ENCODE results near the gene KDM5A.
"Not testable (repeated sequence)": the region's sequence is repeated elsewhere in the genome, so short reads cannot be mapped to it uniquely, and the experiment has no call there.

Gene KDM5A

DNA sequence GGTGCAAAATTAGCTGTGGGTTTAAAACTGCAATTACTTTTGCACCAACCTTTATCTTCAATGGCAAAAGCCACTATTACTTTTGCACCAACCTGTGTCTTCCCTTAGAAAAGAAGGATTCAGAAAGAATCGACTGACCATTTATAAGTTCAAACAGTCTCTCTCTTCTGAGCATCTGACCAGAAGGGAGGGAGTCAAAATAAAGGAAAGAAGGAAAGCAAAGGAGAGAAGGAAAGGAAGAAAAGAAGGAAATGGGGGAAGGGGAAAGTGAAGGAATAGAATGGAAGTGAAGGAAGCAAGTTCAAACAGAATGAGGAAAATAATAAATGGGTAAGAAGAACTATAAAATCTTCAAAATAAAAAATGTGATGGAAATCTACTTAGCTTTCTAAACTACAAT lies 57.8 kb downstream of the KDM5A start:
- no peak for DNase-seq

DNA sequence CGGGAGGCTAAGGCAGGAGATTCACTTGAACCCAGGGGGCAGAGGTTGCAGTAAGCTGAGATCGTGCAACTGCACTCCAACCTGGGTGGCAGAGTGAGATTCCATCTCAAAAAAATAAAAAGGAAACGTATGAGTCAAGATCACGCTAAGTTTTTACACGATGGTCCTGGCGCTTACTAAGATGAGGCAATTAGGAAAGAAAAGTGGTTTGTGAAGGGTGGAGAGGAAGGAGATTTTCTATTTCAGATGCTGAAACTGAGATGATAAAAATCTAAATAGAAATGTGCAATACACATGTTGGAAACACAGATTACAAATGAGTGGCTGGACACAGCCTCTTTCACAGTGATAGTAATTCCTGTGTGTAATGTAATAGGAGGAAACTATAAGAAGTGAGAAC lies 63.2 kb downstream of the KDM5A start:
- DNase-seq, result no peak

DNA sequence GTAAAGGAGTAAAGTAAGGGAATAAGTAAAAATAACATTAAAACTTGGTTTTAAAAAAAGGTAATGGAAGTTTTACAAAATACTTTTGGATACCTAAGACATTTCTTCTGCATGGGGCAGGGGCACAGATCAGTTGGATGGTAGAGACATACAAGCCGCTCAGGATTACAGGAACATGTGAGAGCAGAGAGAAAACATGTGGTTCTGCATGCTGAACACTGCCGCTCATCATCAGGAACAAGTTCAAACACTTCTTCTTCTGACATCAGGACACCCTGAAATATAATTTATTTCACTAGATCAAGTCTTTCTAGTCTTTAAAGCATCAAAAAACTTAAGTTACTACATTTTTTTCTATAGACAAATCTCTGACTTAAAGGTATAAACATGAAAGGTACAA lies 65.6 kb downstream of the KDM5A start:
- no peak for DNase-seq

DNA sequence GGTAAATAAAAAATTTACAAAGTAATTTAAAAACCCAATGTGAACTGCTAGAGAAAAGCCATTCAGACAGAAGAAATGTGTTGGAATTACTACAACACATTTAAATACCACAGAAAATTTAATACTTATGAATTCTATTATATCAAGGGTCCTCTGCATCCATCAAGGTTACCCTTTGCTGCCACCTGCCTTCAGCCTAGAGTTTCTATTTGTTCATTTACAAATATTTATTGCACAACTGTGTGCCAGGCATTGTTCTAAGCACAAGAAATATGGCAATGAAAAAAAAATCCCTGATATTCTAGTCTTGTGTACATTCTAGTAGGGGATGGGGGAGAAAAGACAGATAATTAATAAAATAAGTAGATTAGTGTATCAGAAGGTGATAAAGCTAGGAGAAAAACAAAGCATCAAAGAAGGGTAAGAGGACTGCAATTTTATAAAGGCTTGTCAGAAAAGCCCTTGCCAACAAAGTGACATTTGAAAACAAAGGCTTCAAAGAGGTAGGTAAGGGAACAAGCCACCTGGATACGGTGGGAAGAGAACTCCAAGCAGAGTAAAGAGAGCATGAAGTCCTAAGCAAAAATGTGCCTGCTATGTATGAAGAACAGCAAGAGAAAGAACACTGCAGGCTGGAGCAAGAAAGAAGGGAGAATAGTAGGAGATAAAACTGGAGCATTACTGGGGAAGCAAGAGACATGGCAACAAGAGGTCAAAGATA lies 67.4 kb downstream of the KDM5A start:
- no peak for DNase-seq

DNA sequence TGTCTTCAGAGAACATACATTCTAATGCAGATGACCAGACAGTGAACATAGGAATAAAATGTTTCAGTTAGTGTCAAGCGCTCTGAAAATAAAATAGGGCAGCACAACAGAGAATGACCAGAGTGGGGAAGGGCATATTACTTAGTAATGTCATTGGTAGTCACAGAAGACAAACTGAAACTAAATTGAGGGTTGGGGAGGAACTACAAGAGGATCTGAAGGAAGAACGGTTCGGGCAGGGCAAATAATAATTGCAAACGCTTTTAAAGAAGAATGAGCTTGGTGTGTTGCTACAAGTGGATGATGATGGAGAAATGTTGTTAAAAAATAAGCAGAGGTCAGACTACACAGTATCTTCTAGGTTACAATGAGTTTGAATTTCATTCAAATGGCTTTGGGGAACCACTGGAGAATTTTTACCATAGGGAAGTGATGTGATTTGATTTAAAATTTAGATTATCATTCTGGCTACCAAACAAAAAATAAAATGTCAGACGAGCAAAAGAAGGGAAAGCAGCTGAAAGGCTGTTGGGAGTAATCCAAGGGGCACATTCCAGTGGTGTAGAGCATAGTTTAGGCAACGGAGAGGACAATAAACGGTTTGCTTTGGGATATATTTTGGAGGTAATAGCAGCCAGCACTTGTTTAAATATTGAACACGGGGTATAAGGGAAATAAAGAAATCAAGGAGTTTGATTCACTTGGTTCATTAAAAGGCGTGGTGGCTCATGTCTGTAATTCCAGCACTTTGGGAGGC lies 70.2 kb downstream of the KDM5A start:
- DNase-seq, result no peak

DNA sequence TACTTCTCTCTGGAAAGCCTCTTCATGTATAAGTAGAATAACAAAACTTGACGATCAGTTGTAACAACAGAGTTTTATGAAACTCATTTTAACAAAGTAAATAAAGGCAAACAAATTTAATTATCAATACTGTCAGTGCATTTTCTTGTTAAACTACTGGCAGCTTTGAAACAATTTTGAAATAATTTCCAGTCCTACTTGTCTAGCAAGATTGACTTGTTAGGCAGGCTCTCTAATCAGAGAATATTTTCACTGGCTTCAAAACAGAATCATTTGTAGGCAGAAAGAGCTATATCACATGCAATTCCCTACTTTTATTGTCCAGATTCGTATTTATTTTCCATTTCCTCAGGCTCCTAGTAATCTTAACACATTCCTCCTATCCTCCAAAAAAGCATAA lies 80.6 kb downstream of the KDM5A start:
- DNase-seq, result no peak

DNA sequence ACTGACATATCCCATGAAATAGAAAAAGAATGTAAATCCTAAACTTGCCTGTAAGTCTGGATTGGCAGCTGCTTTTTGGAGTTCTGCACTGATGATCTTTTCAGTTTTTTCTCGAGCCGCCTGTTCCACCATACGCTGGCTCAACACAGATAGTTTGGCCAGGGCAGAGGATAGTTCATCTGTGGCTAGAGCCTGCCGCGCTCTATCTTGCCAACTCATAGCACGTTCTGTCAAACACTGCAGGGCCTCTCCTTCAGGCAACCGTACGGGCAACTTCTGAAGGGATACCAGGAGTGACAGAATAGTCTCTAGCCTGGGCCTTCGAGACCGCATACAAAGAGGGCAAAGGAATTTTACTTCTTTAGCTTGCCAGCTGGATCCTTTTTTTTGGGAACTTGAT lies 81.7 kb downstream of the KDM5A start:
- no peak for DNase-seq

DNA sequence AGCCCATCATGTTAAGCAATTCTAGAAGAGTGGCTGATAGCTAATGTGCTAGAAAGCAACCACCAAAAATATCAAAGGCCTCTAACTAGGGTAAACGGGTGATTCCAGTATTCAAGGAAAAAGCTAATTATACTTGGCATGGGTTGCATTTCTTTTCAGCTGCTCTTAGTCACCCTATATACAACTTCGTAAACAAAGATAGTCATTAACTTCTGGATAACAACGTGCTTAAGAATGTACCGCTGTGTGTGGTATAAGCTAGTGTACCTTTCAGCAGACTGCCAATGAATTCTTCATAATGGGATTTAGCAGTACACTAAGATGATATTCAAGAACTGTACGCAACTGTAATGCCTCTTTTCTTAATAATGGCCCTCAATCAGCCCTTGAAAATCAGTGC lies 84.3 kb downstream of the KDM5A start:
- no peak for DNase-seq

DNA sequence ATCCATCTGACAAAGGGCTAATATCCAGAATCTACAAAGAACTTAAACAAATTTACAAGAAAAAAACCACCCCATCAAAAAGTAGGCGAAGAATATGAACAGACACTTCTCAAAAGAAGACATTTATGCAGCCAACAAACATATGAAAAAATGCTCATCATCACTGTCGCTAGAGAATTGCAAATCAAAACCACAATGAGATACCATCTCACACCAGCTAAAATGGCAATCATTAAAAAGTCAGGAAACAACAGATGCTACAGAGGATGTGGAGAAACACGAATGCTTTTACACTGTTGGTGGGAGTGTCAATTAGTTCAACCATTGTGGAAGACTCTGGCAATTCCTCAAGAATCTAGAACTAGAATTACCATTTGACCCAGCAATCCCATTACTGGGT lies 86.4 kb downstream of the KDM5A start:
- DNase-seq, result not testable (repeated sequence)

DNA sequence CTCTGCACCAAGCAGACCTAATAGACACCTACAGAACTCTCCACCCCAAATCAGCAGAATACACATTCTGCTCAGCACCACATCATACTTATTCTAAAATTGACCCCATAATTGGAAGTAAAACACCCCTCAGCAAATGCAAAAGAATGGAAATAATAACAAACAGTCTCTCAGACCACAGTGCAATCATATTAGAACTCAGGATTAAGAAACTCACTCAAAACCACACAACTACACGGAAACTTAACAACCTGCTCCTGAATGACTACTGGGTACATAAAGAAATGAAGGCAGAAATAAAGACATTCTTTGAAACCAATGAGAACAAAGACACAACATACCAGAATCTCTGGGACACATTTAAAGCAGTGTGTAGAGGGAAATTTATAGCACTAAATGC lies 89.0 kb downstream of the KDM5A start:
- not testable (repeated sequence) for DNase-seq

DNA sequence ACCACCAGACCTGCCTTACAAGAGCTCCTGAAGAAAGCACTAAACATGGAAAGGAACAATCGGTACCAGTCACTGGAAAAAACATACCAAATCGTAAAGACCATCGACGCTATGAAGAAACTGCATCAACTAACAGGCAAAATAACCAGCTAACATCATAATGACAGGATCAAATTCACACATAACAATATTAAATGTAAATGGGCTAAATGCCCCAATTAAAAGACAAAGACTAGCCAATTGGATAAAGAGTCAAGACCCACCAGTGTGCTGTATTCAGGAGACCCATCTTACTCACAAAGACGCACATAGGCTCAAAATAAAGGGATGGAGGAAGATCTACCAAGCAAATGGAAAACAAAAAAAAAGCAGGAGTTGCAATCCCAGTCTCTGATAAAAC lies 89.6 kb downstream of the KDM5A start:
- DNase-seq, result not testable (repeated sequence)

DNA sequence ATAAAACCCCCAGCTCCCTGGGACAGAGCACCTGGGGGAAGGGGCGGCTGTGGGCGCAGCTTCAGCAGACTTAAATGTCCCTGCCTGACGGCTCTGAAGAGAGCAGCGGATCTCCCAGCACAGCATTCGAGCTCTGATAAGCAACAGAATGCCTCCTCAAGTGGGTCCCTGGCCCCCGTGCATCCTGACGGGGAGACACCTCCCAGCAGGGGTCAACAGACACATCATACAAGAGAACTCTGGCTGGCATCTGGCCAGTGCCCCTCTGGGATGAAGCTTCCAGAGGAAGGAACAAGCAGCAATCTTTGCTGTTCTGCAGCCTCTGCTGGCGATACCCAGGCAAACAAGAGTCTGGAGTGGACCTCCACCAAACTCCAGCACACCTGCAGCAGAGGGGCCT lies 91.1 kb downstream of the KDM5A start:
- DNase-seq, result not testable (repeated sequence)

DNA sequence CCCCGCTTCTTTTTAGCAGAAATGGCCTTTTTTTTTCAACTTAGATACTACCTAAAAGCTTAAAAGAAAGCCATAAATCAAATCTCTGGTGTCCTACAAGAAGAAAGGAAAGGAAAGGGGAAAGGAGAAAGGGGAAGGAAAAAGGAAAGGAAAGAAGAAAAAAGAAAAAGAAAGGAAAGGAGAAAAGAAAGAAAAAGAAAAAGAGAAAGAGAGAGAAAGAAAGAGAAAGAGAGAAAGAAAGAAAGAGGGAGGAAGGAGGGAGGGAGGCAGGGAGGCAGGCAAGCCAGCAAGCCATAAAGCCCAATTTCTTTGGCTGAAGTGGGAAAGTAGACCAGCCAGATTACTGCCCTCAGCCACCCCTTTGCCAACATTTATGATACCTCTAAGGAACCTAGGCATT lies 94.0 kb downstream of the KDM5A start:
- no peak for DNase-seq

DNA sequence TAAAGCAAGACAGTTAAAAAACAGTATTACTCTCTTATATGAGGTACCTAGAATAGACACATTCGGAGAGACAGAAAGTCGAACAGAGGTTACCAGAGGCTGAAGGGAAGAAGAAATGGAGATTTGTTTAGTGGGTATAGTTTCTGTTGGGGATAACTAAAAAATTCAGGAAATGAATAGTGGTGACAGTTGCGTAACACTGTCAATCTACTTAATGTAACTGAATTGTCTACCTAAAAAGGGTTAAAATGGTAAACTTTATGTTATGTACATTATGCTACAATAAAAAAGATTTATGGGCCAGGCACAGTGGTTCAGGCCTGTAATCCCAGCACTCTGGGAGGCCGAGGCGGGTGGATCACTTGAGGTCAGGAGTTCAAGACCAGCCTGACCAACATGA lies 95.9 kb downstream of the KDM5A start:
- DNase-seq, result no peak

DNA sequence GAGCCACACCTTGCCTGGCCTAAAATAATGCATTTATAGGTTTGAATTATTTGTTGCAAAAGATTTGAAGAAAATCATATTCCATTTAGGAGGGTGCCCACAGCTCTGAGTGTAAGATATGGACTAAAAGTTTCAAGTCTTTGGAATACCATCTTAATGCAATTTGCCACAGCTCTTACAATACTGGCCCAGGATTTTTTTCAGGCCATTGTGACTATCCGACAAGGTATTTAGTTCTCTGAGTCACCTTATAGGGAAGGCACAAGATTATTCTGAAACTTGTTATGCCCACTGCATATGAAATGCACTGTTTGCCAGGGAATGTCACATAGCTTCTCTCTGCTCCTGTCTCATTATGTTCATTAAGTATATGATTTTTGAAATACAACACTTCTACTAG lies 96.9 kb downstream of the KDM5A start:
- DNase-seq, result no peak

DNA sequence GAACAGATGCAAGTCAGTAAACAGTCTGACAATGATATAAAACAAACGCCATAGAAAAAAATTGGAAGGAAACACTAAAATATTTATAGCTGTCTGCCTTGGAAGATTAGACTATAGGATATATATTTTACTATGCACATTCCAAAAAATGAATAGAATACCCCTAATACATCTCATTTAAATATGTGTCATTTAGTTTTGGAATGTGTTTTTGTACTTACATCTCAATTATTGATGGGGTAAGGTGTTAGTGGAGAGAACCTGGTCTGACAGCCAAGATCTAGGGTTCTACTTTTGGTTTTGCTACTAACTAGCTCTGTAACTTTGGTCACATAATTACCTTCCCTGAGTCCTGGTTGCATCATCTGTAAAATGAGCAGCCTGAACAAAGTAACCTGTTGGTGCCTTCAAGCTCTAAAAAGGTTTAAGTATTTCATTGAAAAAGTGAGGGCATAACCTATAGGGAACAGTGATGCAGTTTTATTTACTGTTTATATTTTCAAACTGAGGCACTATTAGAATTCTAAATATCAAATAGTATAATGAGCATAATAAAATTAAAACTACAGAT lies 97.9 kb downstream of the KDM5A start:
- no peak for DNase-seq

DNA sequence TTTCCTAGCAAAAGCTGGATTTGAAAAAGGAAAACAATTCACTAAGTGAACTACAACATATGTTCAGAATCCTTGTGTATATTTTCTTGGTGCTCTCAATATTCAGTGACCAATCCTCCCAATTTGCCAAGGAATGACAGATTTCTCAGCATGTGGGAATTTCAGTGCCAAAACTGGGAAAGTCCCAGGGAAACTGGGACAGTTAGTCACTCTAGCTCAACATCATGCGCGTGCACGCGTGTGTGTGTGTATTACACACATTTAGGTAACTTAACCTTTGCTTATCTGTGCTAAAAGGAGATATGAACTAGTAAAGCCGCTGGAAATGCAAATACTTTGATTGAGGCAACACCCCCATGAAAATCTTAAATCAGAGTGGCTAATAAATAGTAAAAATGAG lies 100.4 kb downstream of the KDM5A start:
- DNase-seq, result no peak

DNA sequence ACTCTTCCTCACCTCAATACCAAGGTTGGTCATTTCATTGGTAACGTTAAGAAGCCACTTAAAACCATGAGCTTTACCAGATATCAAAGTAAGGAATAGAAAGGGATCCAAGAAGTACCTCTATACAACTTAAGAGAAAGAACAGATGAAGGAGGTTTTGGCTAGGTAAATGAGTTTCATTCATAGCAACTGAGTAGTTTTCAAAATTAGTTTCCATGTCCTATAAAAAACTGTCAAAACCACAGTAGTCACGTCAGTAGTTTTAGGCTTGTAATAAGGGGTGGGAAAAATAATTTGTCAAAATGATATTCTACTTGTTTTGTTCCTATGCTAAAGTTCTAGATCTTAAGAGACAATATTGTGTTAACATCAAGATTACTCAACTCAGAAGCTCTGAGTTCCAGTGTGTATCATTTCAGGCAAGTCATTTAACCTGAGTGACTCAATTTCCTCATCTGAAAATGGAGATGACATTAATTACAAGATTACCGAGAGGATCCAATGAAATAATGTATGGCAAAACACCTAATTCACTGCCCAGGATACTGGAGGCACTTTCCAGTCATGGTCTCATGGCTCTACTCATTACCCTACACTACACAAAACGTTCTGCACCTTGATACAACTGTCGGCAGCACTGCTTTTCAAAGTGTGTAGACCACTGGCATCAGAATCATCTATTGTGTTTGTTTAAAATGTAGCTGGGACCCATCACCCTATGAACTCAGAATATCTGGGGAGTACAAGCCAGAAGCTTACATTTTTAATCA lies 102.4 kb downstream of the KDM5A start:
- DNase-seq, result no peak

DNA sequence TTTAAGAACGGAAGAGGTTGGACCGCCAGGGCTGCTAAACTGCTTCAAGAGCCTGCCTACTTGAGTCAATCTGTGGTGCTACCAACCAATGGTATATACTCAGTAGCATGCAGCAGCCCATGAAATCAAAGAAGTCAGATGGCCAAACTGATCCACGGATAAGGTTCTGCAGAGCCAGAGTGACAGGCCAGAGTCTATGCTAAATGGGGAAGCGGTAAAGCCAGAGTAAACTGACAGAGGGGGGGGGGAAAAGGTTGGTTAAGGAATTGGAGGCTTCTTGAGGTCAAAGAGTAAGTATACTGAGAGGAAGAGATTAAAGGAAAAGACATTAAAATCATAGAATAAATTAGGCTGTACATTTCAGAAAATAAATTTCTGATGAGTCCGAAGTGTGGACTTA lies 111.1 kb downstream of the KDM5A start:
- DNase-seq, result no peak

DNA sequence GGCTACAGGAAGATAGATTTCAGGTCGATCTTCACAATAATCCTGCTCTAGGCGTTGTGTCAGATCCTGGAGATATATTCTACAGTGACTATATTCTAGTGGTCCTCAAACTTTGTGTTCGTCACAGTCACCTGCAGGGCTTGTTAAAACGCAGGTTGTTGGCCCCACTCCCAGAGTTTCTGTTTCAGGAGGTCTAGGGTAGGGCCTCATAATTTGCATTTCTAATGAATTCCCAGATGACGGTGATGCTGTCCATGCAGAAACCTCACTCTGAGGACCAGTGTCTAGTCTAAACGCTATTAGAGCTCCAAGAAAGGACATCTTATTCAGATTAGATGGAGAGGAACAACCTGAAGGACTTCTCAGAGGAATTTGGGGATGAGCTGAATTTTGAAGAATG lies 113.3 kb downstream of the KDM5A start:
- DNase-seq, result no peak

DNA sequence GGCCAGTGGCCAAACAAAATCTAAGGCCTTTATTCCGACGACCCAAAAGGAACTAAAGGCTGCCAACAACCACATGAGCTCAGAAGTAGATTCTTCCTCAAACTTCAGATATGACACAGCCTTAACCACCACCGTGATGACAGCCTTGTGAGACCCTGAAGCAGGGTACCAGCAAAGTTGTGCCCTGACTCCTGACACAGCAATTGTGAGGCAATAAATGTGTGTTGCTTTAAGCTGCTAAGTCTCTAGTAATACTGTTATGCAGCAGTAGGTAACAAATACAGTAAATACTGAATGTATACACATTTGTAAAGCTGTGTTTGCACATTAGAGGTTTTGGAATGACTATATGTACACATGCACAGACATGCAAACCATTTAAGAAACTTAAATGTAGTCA lies 115.7 kb downstream of the KDM5A start:
- DNase-seq, result no peak

DNA sequence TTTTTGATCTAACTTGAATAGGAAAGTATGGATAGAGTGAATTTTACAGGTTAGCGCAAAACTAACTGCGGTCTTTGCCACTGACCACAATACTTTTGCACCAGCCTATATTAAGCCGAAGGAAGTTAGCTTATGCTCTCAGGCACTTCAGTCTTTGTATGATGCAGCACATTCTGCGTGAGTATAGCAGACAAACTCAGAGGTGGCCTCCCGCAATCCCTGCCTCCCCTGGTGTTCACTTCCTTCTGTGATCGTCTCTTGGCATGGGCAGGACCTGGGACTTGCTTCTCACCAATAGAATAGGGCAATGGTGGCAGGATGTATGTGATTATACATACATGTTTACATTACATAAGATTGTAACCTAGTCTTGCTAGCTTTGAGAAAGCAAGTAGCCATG lies 116.2 kb downstream of the KDM5A start:
- DNase-seq, result no peak

DNA sequence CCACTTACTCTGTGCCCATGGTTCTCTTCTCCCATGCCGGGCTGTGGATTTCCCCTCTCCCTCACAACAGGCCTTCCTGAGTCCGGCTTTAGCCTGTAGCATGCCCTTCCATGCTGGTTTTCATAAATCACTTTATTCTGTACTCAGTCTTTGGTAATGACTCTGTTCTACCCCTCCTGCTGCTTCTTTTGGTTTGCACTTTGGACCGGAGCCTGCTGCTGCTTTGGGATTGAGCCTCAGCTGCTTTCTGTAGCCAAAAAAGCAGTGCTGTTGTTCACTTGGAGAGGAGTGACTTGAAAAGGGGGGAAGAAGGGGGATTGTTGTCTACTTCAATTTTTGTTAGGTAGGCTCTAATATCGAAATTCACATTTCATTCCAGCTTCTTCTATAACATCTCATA lies 118.0 kb downstream of the KDM5A start:
- DNase-seq, result no peak

DNA sequence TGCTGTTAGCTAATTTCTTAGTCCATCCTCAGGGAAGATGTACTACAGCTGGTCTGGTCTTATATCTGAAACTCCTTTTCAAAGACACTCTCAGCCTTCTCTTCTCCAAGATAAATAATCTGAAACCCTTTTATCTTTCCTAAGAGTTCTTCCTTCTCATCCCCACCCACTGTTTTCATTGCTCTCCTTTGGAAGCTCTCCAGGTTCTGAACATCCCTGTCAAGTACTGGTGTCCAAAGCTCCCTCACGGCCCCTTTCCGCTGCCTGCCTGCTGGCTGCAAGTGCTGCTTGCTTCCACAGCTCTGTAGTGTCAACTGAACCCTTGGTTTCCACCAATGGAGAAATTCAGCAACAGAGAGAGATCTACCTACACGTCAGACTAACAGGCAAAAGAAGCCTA lies 119.9 kb downstream of the KDM5A start:
- no peak for DNase-seq
